ENCODE measurements around the gene SLC5A12.

DNA sequence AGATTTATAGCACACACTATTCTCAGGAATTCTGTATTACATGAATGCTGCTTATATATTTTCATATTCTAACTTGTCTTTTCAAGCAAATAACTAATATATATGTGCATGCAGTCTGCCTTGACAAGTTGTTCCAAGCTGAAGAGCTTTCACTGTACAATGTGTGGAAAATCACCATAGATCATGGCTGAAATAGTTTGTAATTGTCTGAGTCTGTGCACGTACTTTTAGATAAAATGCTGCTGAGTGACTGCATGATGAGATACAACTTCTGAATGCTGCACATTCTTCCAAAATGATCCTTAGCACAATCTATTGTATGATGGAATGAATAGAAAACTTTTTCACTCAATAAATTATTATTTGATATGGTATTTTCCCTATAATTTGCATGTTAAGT lies 58.9 kb downstream of the SLC5A12 start:
- TF ChIP-seq, protein P1, sequence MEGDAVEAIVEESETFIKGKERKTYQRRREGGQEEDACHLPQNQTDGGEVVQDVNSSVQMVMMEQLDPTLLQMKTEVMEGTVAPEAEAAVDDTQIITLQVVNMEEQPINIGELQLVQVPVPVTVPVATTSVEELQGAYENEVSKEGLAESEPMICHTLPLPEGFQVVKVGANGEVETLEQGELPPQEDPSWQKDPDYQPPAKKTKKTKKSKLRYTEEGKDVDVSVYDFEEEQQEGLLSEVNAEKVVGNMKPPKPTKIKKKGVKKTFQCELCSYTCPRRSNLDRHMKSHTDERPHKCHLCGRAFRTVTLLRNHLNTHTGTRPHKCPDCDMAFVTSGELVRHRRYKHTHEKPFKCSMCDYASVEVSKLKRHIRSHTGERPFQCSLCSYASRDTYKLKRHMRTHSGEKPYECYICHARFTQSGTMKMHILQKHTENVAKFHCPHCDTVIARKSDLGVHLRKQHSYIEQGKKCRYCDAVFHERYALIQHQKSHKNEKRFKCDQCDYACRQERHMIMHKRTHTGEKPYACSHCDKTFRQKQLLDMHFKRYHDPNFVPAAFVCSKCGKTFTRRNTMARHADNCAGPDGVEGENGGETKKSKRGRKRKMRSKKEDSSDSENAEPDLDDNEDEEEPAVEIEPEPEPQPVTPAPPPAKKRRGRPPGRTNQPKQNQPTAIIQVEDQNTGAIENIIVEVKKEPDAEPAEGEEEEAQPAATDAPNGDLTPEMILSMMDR (IDR thresholded peaks at IDR 0.05) = no peak
- TF ChIP-seq ZFX (IDR thresholded peaks at IDR 0.05; ENCODE audit: borderline replicate concordance) = no peak

Measured in 22Rv1 (cell line).